ENCODE data around the gene SYNJ2BP.
"Not testable (repeated sequence)": the region's sequence is repeated elsewhere in the genome, so short reads cannot be mapped to it uniquely, and the experiment has no call there.

The SYNJ2BP gene

DNA sequence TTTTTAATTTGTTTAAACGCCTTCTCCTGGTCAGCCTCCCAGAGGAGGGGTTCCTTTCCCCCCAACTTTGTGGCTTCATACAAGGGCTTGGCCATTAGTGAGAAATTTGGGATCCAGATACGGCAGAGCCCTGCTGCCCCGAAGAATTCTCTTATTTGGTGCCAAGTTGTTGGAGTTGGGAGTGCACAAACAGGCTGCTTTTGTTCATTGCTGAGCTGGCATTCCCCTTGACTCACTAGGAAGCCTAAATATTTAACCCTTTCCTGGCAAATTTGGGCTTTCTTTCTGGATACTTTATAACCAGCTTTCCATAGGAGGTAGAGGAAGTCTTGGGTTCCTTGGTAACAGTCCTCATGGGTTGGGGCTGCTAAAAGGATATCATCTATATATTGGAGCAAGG, 24.8 kb upstream of the SYNJ2BP start:
- no peak for ATAC-seq
- TF ChIP-seq ISL1 (CRISPR knock-in tag; IDR thresholded peaks at IDR 0.05) = no peak
- TF ChIP-seq ZNF70 (CRISPR knock-in tag; IDR thresholded peaks at IDR 0.05) = no peak
- TF ChIP-seq RARB (CRISPR knock-in tag; IDR thresholded peaks at IDR 0.05) = no peak
- TF ChIP-seq, protein P1, sequence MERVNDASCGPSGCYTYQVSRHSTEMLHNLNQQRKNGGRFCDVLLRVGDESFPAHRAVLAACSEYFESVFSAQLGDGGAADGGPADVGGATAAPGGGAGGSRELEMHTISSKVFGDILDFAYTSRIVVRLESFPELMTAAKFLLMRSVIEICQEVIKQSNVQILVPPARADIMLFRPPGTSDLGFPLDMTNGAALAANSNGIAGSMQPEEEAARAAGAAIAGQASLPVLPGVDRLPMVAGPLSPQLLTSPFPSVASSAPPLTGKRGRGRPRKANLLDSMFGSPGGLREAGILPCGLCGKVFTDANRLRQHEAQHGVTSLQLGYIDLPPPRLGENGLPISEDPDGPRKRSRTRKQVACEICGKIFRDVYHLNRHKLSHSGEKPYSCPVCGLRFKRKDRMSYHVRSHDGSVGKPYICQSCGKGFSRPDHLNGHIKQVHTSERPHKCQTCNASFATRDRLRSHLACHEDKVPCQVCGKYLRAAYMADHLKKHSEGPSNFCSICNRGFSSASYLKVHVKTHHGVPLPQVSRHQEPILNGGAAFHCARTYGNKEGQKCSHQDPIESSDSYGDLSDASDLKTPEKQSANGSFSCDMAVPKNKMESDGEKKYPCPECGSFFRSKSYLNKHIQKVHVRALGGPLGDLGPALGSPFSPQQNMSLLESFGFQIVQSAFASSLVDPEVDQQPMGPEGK (CRISPR knock-in tag; IDR thresholded peaks at IDR 0.05; ENCODE audit: borderline replicate concordance) = no peak
- TF ChIP-seq, protein P2, sequence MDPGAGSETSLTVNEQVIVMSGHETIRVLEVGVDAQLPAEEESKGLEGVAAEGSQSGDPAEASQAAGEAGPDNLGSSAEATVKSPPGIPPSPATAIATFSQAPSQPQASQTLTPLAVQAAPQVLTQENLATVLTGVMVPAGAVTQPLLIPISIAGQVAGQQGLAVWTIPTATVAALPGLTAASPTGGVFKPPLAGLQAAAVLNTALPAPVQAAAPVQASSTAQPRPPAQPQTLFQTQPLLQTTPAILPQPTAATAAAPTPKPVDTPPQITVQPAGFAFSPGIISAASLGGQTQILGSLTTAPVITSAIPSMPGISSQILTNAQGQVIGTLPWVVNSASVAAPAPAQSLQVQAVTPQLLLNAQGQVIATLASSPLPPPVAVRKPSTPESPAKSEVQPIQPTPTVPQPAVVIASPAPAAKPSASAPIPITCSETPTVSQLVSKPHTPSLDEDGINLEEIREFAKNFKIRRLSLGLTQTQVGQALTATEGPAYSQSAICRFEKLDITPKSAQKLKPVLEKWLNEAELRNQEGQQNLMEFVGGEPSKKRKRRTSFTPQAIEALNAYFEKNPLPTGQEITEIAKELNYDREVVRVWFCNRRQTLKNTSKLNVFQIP (CRISPR knock-in tag; IDR thresholded peaks at IDR 0.05; ENCODE audit: borderline replicate concordance, low read depth) = no peak
- TF ChIP-seq, protein P3, sequence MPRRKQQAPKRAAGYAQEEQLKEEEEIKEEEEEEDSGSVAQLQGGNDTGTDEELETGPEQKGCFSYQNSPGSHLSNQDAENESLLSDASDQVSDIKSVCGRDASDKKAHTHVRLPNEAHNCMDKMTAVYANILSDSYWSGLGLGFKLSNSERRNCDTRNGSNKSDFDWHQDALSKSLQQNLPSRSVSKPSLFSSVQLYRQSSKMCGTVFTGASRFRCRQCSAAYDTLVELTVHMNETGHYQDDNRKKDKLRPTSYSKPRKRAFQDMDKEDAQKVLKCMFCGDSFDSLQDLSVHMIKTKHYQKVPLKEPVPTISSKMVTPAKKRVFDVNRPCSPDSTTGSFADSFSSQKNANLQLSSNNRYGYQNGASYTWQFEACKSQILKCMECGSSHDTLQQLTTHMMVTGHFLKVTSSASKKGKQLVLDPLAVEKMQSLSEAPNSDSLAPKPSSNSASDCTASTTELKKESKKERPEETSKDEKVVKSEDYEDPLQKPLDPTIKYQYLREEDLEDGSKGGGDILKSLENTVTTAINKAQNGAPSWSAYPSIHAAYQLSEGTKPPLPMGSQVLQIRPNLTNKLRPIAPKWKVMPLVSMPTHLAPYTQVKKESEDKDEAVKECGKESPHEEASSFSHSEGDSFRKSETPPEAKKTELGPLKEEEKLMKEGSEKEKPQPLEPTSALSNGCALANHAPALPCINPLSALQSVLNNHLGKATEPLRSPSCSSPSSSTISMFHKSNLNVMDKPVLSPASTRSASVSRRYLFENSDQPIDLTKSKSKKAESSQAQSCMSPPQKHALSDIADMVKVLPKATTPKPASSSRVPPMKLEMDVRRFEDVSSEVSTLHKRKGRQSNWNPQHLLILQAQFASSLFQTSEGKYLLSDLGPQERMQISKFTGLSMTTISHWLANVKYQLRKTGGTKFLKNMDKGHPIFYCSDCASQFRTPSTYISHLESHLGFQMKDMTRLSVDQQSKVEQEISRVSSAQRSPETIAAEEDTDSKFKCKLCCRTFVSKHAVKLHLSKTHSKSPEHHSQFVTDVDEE (CRISPR knock-in tag; IDR thresholded peaks at IDR 0.05) = no peak
- TF ChIP-seq ARNTL (CRISPR knock-in tag; IDR thresholded peaks at IDR 0.05; ENCODE audit: borderline replicate concordance, low read depth) = no peak
- no peak for TF ChIP-seq CSDC2 (CRISPR knock-in tag; IDR thresholded peaks at IDR 0.05)
- TF ChIP-seq ESRRG (CRISPR knock-in tag; IDR thresholded peaks at IDR 0.05) = no peak
- no peak for TF ChIP-seq SNAI2 (CRISPR knock-in tag; IDR thresholded peaks at IDR 0.05)
- TF ChIP-seq TCF4 (CRISPR knock-in tag; IDR thresholded peaks at IDR 0.05; ENCODE audit: borderline replicate concordance) = no peak
- TF ChIP-seq, protein P4, sequence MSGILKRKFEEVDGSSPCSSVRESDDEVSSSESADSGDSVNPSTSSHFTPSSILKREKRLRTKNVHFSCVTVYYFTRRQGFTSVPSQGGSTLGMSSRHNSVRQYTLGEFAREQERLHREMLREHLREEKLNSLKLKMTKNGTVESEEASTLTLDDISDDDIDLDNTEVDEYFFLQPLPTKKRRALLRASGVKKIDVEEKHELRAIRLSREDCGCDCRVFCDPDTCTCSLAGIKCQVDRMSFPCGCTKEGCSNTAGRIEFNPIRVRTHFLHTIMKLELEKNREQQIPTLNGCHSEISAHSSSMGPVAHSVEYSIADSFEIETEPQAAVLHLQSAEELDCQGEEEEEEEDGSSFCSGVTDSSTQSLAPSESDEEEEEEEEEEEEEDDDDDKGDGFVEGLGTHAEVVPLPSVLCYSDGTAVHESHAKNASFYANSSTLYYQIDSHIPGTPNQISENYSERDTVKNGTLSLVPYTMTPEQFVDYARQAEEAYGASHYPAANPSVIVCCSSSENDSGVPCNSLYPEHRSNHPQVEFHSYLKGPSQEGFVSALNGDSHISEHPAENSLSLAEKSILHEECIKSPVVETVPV (CRISPR knock-in tag; IDR thresholded peaks at IDR 0.05) = no peak
- TF ChIP-seq CREB5 (CRISPR knock-in tag; IDR thresholded peaks at IDR 0.05; ENCODE audit: low read depth) = no peak
- TF ChIP-seq TOX (CRISPR knock-in tag; IDR thresholded peaks at IDR 0.05; ENCODE audit: borderline replicate concordance) = no peak

DNA sequence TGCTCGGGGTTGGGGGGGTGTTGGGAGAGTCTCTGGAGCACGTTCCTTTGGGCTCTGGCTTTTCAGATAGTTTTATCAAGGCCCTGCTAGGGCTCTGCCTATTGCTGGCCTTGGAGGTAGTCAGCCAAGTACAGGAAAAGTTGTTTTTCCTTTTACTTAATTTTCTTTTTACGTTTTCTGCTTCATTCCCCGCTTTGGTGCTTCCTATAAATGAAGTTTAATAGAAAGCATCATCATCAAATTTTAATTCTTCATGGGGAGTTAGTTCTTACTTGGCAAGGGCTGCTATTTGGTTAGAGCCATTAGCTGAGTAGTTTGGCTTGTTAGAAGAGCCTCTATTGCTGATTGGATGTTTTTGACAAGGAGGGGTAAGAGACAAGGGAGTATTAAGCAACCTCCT, 20.0 kb upstream of the SYNJ2BP start:
- no peak for ATAC-seq

GRCh38 chr14:70426555-70426954, 9.7 kb upstream of the SYNJ2BP start:
- not testable (repeated sequence) for ATAC-seq

More for the DNA sequence above, 20.0 kb upstream of the SYNJ2BP start:
- TF ChIP-seq ZNF70 (CRISPR knock-in tag; IDR thresholded peaks at IDR 0.05) = no peak
- no peak for TF ChIP-seq PPARA (CRISPR knock-in tag; IDR thresholded peaks at IDR 0.05; ENCODE audit: borderline replicate concordance)
- TF ChIP-seq, protein P2 (CRISPR knock-in tag; IDR thresholded peaks at IDR 0.05; ENCODE audit: borderline replicate concordance, low read depth) = no peak
- no peak for TF ChIP-seq ISL1 (CRISPR knock-in tag; IDR thresholded peaks at IDR 0.05)
- TF ChIP-seq SNAI2 (CRISPR knock-in tag; IDR thresholded peaks at IDR 0.05) = no peak
- no peak for TF ChIP-seq GLIS3 (CRISPR knock-in tag; IDR thresholded peaks at IDR 0.05)
- no peak for TF ChIP-seq RARB (CRISPR knock-in tag; IDR thresholded peaks at IDR 0.05)
- no peak for TF ChIP-seq TOX (CRISPR knock-in tag; IDR thresholded peaks at IDR 0.05; ENCODE audit: borderline replicate concordance)
- TF ChIP-seq OSR1 (CRISPR knock-in tag; IDR thresholded peaks at IDR 0.05) = no peak
- no peak for TF ChIP-seq ESRRG (CRISPR knock-in tag; IDR thresholded peaks at IDR 0.05)
- TF ChIP-seq, protein P4 (CRISPR knock-in tag; IDR thresholded peaks at IDR 0.05) = no peak
- TF ChIP-seq ZNF565 (CRISPR knock-in tag; conservative IDR thresholded peaks at IDR 0.05; ENCODE audit: low read depth) = no peak
- no peak for TF ChIP-seq ZNF8 (CRISPR knock-in tag; IDR thresholded peaks at IDR 0.05)
- no peak for TF ChIP-seq CREB5 (CRISPR knock-in tag; IDR thresholded peaks at IDR 0.05; ENCODE audit: low read depth)
- no peak for TF ChIP-seq TCF4 (CRISPR knock-in tag; IDR thresholded peaks at IDR 0.05; ENCODE audit: borderline replicate concordance)

All from SK-N-SH treated with all-trans-retinoic acid at 6 μM for 48 hours (cell line).